Thoracic aorta (tissue), 2 donors: ENCODE measurements around the gene SLC5A1. TPM values are rescaled to one million over a fixed set of nuclear protein-coding genes. Genes with fewer than 3 reads are reported as not detected.

Source experiments
- ATAC-seq: fragments of 150-250 bp; one replicate; pipeline ENCODE4 v1.8.0; 2017; ENCODE audit warnings: low read depth; ENCODE audit not compliant: insufficient number of reproducible peaks, low FRiP score
- DNase-seq: peaks from one replicate; pipeline ENCODE4 v3.0.0-alpha.2; 2020; ENCODE audit warnings: low spot score
- H3K27ac ChIP-seq, 2 donors: fragments of 200-600 bp; sonication (generic); 1 replicate in 1 of 2; 2 replicates in 1 of 2; pipeline ENCODE4 v1.5.1; 2016; ENCODE audit warnings: mild to moderate bottlenecking in 2 of 2, moderate library complexity in 2 of 2
- H3K27me3 ChIP-seq: fragments of 200-600 bp; sonication (generic); replicated peaks from 2 replicates; pipeline ENCODE4 v1.6.0; 2016; ENCODE audit warnings: mild to moderate bottlenecking; ENCODE audit not compliant: insufficient read depth
- H3K36me3 ChIP-seq: fragments of 200-600 bp; sonication (generic); one replicate; pipeline ENCODE4 v1.5.1; 2016
- H3K4me1 ChIP-seq, 2 donors: fragments of 200-600 bp; sonication (generic); 1 replicate in 1 of 2; 2 replicates in 1 of 2; pipeline versions ENCODE4 v1.5.1 to v1.6.0; 2016; ENCODE audit warnings: low read depth in 2 of 2, mild to moderate bottlenecking in 1 of 2; ENCODE audit not compliant: control insufficient read depth in 1 of 2
- H3K4me3 ChIP-seq: fragments of 200-600 bp; sonication (generic); 2 replicates; pipeline ENCODE4 v1.5.1; 2016; ENCODE audit warnings: mild to moderate bottlenecking
- H3K9me3 ChIP-seq: fragments of 200-600 bp; sonication (generic); 2 replicates; pipeline ENCODE4 v1.5.1; 2016
- CTCF ChIP-seq: fragments of 200-600 bp; sonication (generic); IDR thresholded peaks from one replicate; pipeline ENCODE4 v1.5.1; 2019; ENCODE audit warnings: antibody characterized with exemption
- total RNA-seq, 2 donors: library from RNA; depleted of rRNA; stranded (reverse); fragments of >200 nt; gene quantifications; one replicate each; pipeline versions ENCODE4 v1.1.0 to v1.2.3, GENCODE V29; 2016

Gene SLC5A1
- total RNA-seq, 2 donors from 2014 or later = not detected

GRCh38 chr22:32055069-32055468 lies 12.0 kb downstream of the SLC5A1 start:
- H3K4me3 ChIP-seq = no peak overlapping the region
- ATAC-seq = no peak
- H3K27ac ChIP-seq = no peak overlapping the region
- H3K27me3 ChIP-seq = no peaks in the 10 kb centered on the region
- no peaks in the 10 kb centered on the region for H3K9me3 ChIP-seq
- no peaks in the 10 kb centered on the region for H3K4me1 ChIP-seq
- TF ChIP-seq CTCF = no peak
- no peaks in the 10 kb centered on the region for H3K36me3 ChIP-seq
- no peak for DNase-seq

GRCh38 chr22:32058656-32059260 lies 15.7 kb downstream of the SLC5A1 start:
- Histone ChIP-seq H3K27ac (no peak overlapping the region), H3K36me3 (no peaks in the 10 kb centered on the region), H3K4me1 (no peaks in the 10 kb centered on the region), H3K4me3 (no peak overlapping the region), H3K27me3 (no peaks in the 10 kb centered on the region), H3K9me3 (no peaks in the 10 kb centered on the region)
- DNase-seq (no peak), ATAC-seq (no peak)
- no peak for TF ChIP-seq CTCF

GRCh38 chr22:32059426-32059825 lies 16.4 kb downstream of the SLC5A1 start:
- no peak overlapping the region for H3K4me3 ChIP-seq
- no peak overlapping the region for H3K27ac ChIP-seq
- H3K36me3 ChIP-seq = no peaks in the 10 kb centered on the region
- no peaks in the 10 kb centered on the region for H3K9me3 ChIP-seq
- no peaks in the 10 kb centered on the region for H3K4me1 ChIP-seq
- no peak for DNase-seq
- no peak for TF ChIP-seq CTCF
- ATAC-seq = no peak
- H3K27me3 ChIP-seq = no peaks in the 10 kb centered on the region

- no peak for DNase-seq
- no peak overlapping the region for H3K27ac ChIP-seq
- no peaks in the 10 kb centered on the region for H3K36me3 ChIP-seq
- no peak for TF ChIP-seq CTCF
- no peak for ATAC-seq
- no peaks in the 10 kb centered on the region for H3K4me1 ChIP-seq
- H3K27me3 ChIP-seq = no peaks in the 10 kb centered on the region
- H3K9me3 ChIP-seq = no peaks in the 10 kb centered on the region
- no peak overlapping the region for H3K4me3 ChIP-seq
These were observed 20.6 kb downstream of the SLC5A1 start for GRCh38 chr22:32063701-32064100.

GRCh38 chr22:32066820-32067219 lies 23.8 kb downstream of the SLC5A1 start:
- Histone ChIP-seq H3K36me3 (no peaks in the 10 kb centered on the region), H3K27me3 (no peaks in the 10 kb centered on the region), H3K4me3 (no peak overlapping the region), H3K9me3 (no peaks in the 10 kb centered on the region), H3K27ac (no peak overlapping the region), H3K4me1 (no peaks in the 10 kb centered on the region)
- ATAC-seq (no peak), DNase-seq (no peak)
- no peak for TF ChIP-seq CTCF
